Mesothelial cell of epicardium (in vitro differentiated cells): Measurements from ENCODE around the gene SLC7A14. TPM values are rescaled to one million over a fixed set of nuclear protein-coding genes. Genes with fewer than 3 reads are reported as not detected.
A peak's percentile ranks its signal among the peaks of the same experiment; 100 is the strongest.

Experiments
- DNase-seq, 2 experiments: peaks; one replicate each; pipeline ENCODE4 v3.0.0; 2021; ENCODE audit warnings: low spot score in 2 of 2; ENCODE audit not compliant: unreplicated experiment in 2 of 2
- H3K27ac Mint-ChIP-seq: 2 replicates; pipeline ENCODE4 v1.8.0; 2021; ENCODE audit warnings: mixed read lengths
- H3K27me3 Mint-ChIP-seq: 2 replicates; pipeline ENCODE4 v1.8.0; 2021; ENCODE audit warnings: low read depth, mixed read lengths
- H3K36me3 Mint-ChIP-seq: 2 replicates; pipeline ENCODE4 v1.8.0; 2021; ENCODE audit warnings: mixed read lengths
- H3K4me1 Mint-ChIP-seq: 2 replicates; pipeline ENCODE4 v1.8.0; 2021; ENCODE audit warnings: mixed read lengths
- H3K4me3 Mint-ChIP-seq: 2 replicates; pipeline ENCODE4 v1.8.0; 2021; ENCODE audit warnings: mild to moderate bottlenecking, moderate library complexity, mixed read lengths
- H3K9me3 Mint-ChIP-seq: 2 replicates; pipeline ENCODE4 v1.8.0; 2021; ENCODE audit warnings: mixed read lengths
- CTCF ChIP-seq: fragments of 200-600 bp; sonication (generic); IDR thresholded peaks from one replicate; pipeline ENCODE4 v1.5.0; 2021; ENCODE audit warnings: antibody characterized with exemption; ENCODE audit not compliant: unreplicated experiment
- total RNA-seq: library from RNA; stranded (reverse); gene quantifications from 3 replicates; pipeline ENCODE4 v1.2.1, GENCODE V29; 2021

The SLC7A14 gene
- total RNA-seq, 1 donor from 2014 or later: 6.6 TPM

- Mint-ChIP-seq H3K27ac (peak overlapping the region; percentile 92), H3K4me1 (peaks cover 30% of the 10 kb centered on the region), H3K36me3 (no peaks in the 10 kb centered on the region), H3K9me3 (no peaks in the 10 kb centered on the region), H3K4me3 (no peak overlapping the region), H3K27me3 (no peaks in the 10 kb centered on the region)
- DNase-seq: no peak
- no peak for TF ChIP-seq CTCF
Measured at GRCh38 chr3:170507063-170507462, 78.8 kb downstream of the SLC7A14 start.

- H3K27ac Mint-ChIP-seq: peak overlapping the region; percentile 92
- TF ChIP-seq CTCF: no peak
- H3K27me3 Mint-ChIP-seq: no peaks in the 10 kb centered on the region
- no peak overlapping the region for H3K4me3 Mint-ChIP-seq
- H3K9me3 Mint-ChIP-seq: no peaks in the 10 kb centered on the region
- peaks cover 34% of the 10 kb centered on the region for H3K4me1 Mint-ChIP-seq
- H3K36me3 Mint-ChIP-seq: no peaks in the 10 kb centered on the region
- no peak for DNase-seq
Measured at GRCh38 chr3:170506556-170506955, 79.3 kb downstream of the SLC7A14 start.

- Mint-ChIP-seq H3K4me3 (no peak overlapping the region), H3K9me3 (no peaks in the 10 kb centered on the region), H3K27ac (peak overlapping the region; percentile 27), H3K27me3 (no peaks in the 10 kb centered on the region), H3K36me3 (no peaks in the 10 kb centered on the region), H3K4me1 (peaks cover 36% of the 10 kb centered on the region)
- no peak for DNase-seq
- no peak for TF ChIP-seq CTCF
Measured at GRCh38 chr3:170502297-170502696, 83.6 kb downstream of the SLC7A14 start.

- no peaks in the 10 kb centered on the region for H3K27me3 Mint-ChIP-seq
- DNase-seq: no peak
- H3K4me3 Mint-ChIP-seq: no peak overlapping the region
- H3K4me1 Mint-ChIP-seq: peaks cover 33% of the 10 kb centered on the region
- no peaks in the 10 kb centered on the region for H3K36me3 Mint-ChIP-seq
- H3K9me3 Mint-ChIP-seq: no peaks in the 10 kb centered on the region
- TF ChIP-seq CTCF: no peak
- H3K27ac Mint-ChIP-seq: no peak overlapping the region
Measured at GRCh38 chr3:170500995-170501394, 84.9 kb downstream of the SLC7A14 start.

- TF ChIP-seq CTCF: no peak
- H3K27ac Mint-ChIP-seq: no peak overlapping the region
- no peaks in the 10 kb centered on the region for H3K27me3 Mint-ChIP-seq
- H3K9me3 Mint-ChIP-seq: no peaks in the 10 kb centered on the region
- H3K4me3 Mint-ChIP-seq: no peak overlapping the region
- peaks cover 39% of the 10 kb centered on the region for H3K4me1 Mint-ChIP-seq
- no peaks in the 10 kb centered on the region for H3K36me3 Mint-ChIP-seq
- DNase-seq: no peak
Measured at GRCh38 chr3:170500462-170500861, 85.4 kb downstream of the SLC7A14 start.

- Mint-ChIP-seq H3K27me3 (no peaks in the 10 kb centered on the region), H3K4me3 (no peak overlapping the region), H3K4me1 (peaks cover 44% of the 10 kb centered on the region), H3K9me3 (no peaks in the 10 kb centered on the region), H3K27ac (no peak overlapping the region), H3K36me3 (no peaks in the 10 kb centered on the region)
- peak; percentile 22 for TF ChIP-seq CTCF
- no peak for DNase-seq
Measured at GRCh38 chr3:170499562-170500156, 86.2 kb downstream of the SLC7A14 start.
